Measurements from ENCODE around the gene PILRB. TPM values are rescaled to one million over a fixed set of nuclear protein-coding genes. Genes with fewer than 3 reads are reported as not detected.
"Not testable (repeated sequence)": the region's sequence is repeated elsewhere in the genome, so short reads cannot be mapped to it uniquely, and the experiment has no call there.

The PILRB gene
- total and polyA plus RNA-seq, 2 of the 13 experiments (the other 11 are each of a cell fraction or from before 2014, with no cell fraction given) = 16.6 to 33.8 TPM

DNA sequence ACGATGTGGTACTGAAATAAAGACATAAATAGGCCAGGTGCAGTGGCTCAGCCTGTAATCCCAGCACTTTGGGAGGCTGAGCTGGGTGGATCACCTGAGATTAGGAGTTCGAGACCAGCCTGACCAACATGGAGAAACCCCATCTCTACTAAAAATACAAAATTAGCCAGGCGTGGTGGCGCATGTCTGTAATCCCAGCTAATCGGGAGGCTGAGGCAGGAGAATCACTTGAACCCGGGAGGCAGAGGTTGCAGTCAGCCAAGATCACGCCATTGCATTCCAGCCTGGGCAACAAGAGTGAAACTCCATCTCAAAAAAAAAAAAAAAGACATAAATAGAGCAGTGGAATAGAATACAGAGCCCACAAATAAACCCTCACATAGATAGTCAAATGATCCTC lies 5.9 kb downstream of the PILRB start:
- CTCF ChIA-PET (ENCODE audit: low intra/inter-chr PET ratio, low total read pairs); H4K20me1 ChIP-seq (ENCODE audit: insufficient read depth, low read length); POLR2A ChIA-PET; H3K27ac ChIP-seq (ENCODE audit: extremely low read length, insufficient read depth, low read length); intact Hi-C loops (cut with micrococcal nuclease; ENCODE audit: unreplicated experiment); H3K27me3 ChIP-seq (ENCODE audit: control insufficient read depth in 1 of 2, insufficient read depth in 2 of 2, low read length in 2 of 2); DNase-seq (ENCODE audit: low spot score); H3K9me3 ChIP-seq (ENCODE audit: low read length); FAIRE-seq; H2AFZ ChIP-seq (ENCODE audit: low read length); H3K79me2 ChIP-seq (ENCODE audit: insufficient read depth, low read length); in situ Hi-C loops (cut with HindIII; ENCODE audit: extremely low pct_ligation_motif_present, low pct_unique_long_range_greater_than_20kb); H3K4me1 ChIP-seq (ENCODE audit: insufficient read depth, low read length); H3K4me3 ChIP-seq (replicated peaks in 1 of 3; ENCODE audit: insufficient read depth in 1 of 3, low read depth in 2 of 3, low read length in 3 of 3); H3K4me2 ChIP-seq (ENCODE audit: low read depth, low read length); BruUV-seq (replicated peaks); ATAC-seq; H3K9ac ChIP-seq (ENCODE audit: insufficient read depth, low read depth, low read length): not testable (repeated sequence)
- peaks cover 16 to 35% of the 10 kb centered on the region in 2 experiments for H3K36me3 ChIP-seq (replicated peaks in 1 of 2; ENCODE audit: control insufficient read depth in 1 of 2, insufficient read depth in 2 of 2, low read length in 2 of 2)
- WGBS (ENCODE audit: low lambda C conversion rate) = 97% methylated on average over 7 of the region's 7 CpGs

GRCh38 chr7:100364480-100364879 lies 6.6 kb downstream of the PILRB start:
- 94% methylated on average over 6 of the region's 6 CpGs for WGBS (ENCODE audit: low lambda C conversion rate)
- TF ChIP-seq TBP (CRISPR knock-in tag; IDR thresholded peaks at IDR 0.05) = no peak
- TF ChIP-seq RERE (CRISPR knock-in tag; IDR thresholded peaks at IDR 0.05; ENCODE audit: low read depth) = no peak
- TF ChIP-seq KDM5A (IDR thresholded peaks at IDR 0.05; ENCODE audit: borderline replicate concordance, low read length) = no peak
- TF ChIP-seq ZBTB33 (CRISPR knock-in tag; IDR thresholded peaks at IDR 0.05) = no peak
- no peak for TF ChIP-seq RELA (CRISPR knock-in tag; IDR thresholded peaks at IDR 0.05)
- no peak for TF ChIP-seq ZNF749 (CRISPR knock-in tag; IDR thresholded peaks at IDR 0.05; ENCODE audit: borderline replicate concordance)
- no peaks in the 10 kb centered on the region for H3K27me3 ChIP-seq (ENCODE audit: control insufficient read depth in 1 of 2, insufficient read depth in 2 of 2, low read length in 2 of 2)
- in situ Hi-C loops (cut with HindIII; ENCODE audit: extremely low pct_ligation_motif_present, low pct_unique_long_range_greater_than_20kb) (no loop called here), intact Hi-C loops (cut with micrococcal nuclease; ENCODE audit: unreplicated experiment) (no loop called here)
- H3K4me2 ChIP-seq (ENCODE audit: low read depth, low read length) = no peak overlapping the region
- H3K4me1 ChIP-seq (ENCODE audit: insufficient read depth, low read length) = no peaks in the 10 kb centered on the region
- no TSS peak for BruUV-seq (replicated peaks)
- FAIRE-seq (no peak), ATAC-seq (no peak), DNase-seq (ENCODE audit: low spot score) (no peak)
- CTCF ChIA-PET (ENCODE audit: low intra/inter-chr PET ratio, low total read pairs) = no interaction called here
- no peak overlapping the region for H3K4me3 ChIP-seq (replicated peaks in 1 of 3; ENCODE audit: insufficient read depth in 1 of 3, low read depth in 2 of 3, low read length in 3 of 3)
- POLR2A ChIA-PET = no interaction called here
- H3K27ac ChIP-seq (ENCODE audit: extremely low read length, insufficient read depth, low read length) = no peak overlapping the region
- no peaks in the 10 kb centered on the region for H3K79me2 ChIP-seq (ENCODE audit: insufficient read depth, low read length)
- H3K9me3 ChIP-seq (ENCODE audit: low read length) = no peaks in the 10 kb centered on the region
- H2AFZ ChIP-seq (ENCODE audit: low read length) = no peak overlapping the region
- H3K9ac ChIP-seq (ENCODE audit: insufficient read depth, low read depth, low read length) = no peak overlapping the region
- peaks cover 9 to 28% of the 10 kb centered on the region in 2 experiments for H3K36me3 ChIP-seq (replicated peaks in 1 of 2; ENCODE audit: control insufficient read depth in 1 of 2, insufficient read depth in 2 of 2, low read length in 2 of 2)
- no peaks in the 10 kb centered on the region for H4K20me1 ChIP-seq (ENCODE audit: insufficient read depth, low read length)
